GM10266 (cell line): Measurements from ENCODE around the gene TDRD15.

ENCODE experiments used
- DNase-seq: peaks from one replicate; pipeline ENCODE4 v3.0.0; 2012; ENCODE audit errors: extremely low spot score
- TF ChIP-seq, protein P1 (sequence below): IDR thresholded peaks from 2 replicates; pipeline ENCODE4 v1.5.1; 2012; ENCODE audit warnings: mild to moderate bottlenecking, low read depth; ENCODE audit not compliant: control insufficient read depth, insufficient read depth; ENCODE audit errors: missing control alignments

TDRD15 gene

GRCh38 chr2:21123473-21124393 is at the start of gene TDRD15:
TSS of gene TDRD15 (plus strand) at chr2:21123968. CDS start at chr2:21137468, 13,500 bp downstream.
- no peak for DNase-seq
- TF ChIP-seq, protein P1, sequence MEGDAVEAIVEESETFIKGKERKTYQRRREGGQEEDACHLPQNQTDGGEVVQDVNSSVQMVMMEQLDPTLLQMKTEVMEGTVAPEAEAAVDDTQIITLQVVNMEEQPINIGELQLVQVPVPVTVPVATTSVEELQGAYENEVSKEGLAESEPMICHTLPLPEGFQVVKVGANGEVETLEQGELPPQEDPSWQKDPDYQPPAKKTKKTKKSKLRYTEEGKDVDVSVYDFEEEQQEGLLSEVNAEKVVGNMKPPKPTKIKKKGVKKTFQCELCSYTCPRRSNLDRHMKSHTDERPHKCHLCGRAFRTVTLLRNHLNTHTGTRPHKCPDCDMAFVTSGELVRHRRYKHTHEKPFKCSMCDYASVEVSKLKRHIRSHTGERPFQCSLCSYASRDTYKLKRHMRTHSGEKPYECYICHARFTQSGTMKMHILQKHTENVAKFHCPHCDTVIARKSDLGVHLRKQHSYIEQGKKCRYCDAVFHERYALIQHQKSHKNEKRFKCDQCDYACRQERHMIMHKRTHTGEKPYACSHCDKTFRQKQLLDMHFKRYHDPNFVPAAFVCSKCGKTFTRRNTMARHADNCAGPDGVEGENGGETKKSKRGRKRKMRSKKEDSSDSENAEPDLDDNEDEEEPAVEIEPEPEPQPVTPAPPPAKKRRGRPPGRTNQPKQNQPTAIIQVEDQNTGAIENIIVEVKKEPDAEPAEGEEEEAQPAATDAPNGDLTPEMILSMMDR = no peak

GRCh38 chr2:21078296-21078695 is 45.5 kb upstream of the TDRD15 start:
- TF ChIP-seq, protein P1 = no peak
- DNase-seq = no peak

DNA sequence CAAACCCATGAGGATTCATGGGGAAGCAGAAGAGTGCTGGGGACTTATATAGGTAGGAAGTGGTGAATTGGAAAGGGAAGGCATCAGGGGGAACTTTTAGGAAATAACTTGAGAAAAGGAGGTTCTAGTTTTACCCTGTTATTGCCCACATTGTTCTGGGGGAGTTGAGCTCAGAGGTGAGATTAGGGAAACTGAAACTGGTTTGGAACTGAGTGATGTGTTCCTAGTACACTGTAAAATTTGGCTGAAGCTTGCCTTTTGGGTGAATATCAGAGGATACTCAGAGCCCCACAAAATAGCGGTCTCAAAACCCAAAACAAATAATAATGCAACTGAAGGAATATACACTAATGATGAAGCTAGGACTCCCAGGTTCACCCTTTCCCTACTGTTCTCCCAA is 40.3 kb upstream of the TDRD15 start:
- TF ChIP-seq, protein P1 = no peak
- DNase-seq = no peak

DNA sequence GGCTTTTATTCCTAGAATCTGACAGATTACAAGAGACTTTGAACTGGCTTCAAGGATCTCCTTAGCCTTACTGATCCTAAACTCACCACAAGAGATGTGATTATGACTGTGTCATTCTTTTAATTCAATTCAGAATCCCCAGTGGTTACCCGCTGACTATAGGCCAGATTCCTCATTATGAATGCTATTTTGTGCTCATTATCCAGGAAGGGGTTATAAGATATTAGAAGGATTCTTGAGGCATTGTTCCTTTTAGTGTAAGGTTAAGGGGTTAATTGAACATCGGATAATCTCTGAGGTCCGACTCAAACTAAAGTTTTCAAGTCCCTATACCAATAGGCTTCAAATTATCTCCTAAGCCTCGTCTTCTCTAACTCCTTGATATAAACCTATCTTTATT is 39.4 kb upstream of the TDRD15 start:
- TF ChIP-seq, protein P1 = no peak
- no peak for DNase-seq

DNA sequence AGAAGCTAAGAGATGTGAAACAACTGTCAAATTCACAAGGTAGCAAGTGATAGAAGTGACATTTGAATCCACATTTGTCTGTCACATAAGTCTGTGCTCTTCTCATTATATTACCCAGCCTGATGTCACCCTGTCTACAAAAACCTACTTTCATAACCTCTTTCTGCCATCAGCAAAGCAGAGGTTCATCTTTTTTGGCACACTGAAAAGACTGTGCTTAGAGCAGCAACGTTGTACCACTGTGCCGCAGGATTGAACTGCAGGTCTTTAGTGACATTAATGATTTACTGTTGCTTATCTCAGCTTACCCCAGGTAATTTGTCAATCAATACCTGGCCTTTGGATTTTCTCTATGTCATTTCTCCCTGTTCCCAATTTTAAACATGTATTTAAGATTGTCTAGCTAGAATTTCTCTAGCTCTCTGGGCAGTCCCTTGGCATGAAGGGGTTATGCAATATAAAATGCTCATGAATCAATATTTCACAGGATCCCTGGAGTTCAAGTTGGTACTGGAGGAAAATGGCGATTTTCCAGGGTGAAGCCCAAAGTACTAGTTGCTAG is 31.4 kb upstream of the TDRD15 start:
- TF ChIP-seq, protein P1 = no peak
- DNase-seq = no peak

DNA sequence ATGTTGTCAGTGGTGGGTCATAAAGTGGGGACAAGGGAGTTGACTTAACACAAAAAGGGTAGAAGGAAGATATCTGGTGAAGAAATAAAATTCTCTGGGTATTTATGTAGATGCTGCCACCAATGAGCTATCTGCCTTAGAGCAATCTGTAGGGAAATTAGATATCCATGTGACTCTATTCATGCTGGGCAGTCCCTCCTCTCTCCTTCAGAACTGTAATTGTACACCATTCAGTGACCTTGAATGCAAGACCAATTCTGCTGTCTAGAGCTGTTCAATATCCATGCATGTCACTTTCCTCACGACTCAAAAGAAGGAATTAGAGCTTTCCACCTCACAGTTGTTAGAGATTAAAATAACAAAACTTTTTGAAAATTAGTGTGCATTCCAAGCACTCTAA is 28.6 kb upstream of the TDRD15 start:
- TF ChIP-seq, protein P1 = no peak
- DNase-seq = no peak

DNA sequence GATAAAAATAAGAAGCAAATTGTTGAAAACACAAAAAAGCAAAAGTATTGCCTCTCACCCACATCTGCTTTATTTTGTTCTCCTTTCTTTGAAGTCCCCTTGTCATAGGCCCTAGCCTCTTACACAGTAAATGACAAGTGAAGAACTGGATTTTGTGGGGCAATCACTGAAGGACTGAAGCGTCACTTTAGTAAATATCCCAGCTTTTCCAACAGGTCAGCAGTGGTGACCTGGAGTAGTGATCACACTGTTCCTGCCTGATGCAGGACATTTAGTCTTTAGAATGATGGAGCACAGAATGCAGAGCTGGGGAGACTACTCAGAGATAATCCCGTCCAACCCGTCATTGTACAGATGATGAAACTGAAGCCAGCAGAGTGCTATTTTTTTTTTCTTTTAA is 28.1 kb upstream of the TDRD15 start:
- DNase-seq = no peak
- TF ChIP-seq, protein P1 = no peak
